Measurements from ENCODE around the gene C11orf58. TPM values are rescaled to one million over a fixed set of nuclear protein-coding genes. Genes with fewer than 3 reads are reported as not detected.

Gene C11orf58
- total RNA-seq, 1 experiment from 2014 or later, result 171 TPM

- Histone ChIP-seq H3K27me3 (replicated peaks; ENCODE audit: insufficient read depth, low read depth, low read length, poor library complexity) (no peaks in the 10 kb centered on the region), H3K4me3 (ENCODE audit: low read depth, low read length, poor library complexity, severe bottlenecking) (no peak overlapping the region), H3K9me3 (ENCODE audit: low read depth, low read length, poor library complexity, severe bottlenecking) (no peaks in the 10 kb centered on the region), H3K36me3 (ENCODE audit: insufficient read depth, low read length, poor library complexity, severe bottlenecking) (peaks cover 33% of the 10 kb centered on the region), H3K4me1 (ENCODE audit: insufficient read depth, low read length, poor library complexity, severe bottlenecking) (no peaks in the 10 kb centered on the region), H3K27ac (ENCODE audit: low read depth, low read length, poor library complexity, severe bottlenecking) (no peak overlapping the region)
- no peak for DNase-seq (ENCODE audit: low spot score)
- intact Hi-C loops (cut with micrococcal nuclease; ENCODE audit: unreplicated experiment), result no loop called here
- BruUV-seq (replicated peaks), result no TSS peak
- CTCF ChIA-PET, result no interaction called here
- POLR2A ChIA-PET (ENCODE audit: low non-redundant PET), result no interaction called here
- TF ChIP-seq EZH2 (IDR thresholded peaks at IDR 0.05; ENCODE audit: borderline replicate concordance, low read depth, low read length, poor library complexity, severe bottlenecking), result no peak
- TF ChIP-seq, protein P1, sequence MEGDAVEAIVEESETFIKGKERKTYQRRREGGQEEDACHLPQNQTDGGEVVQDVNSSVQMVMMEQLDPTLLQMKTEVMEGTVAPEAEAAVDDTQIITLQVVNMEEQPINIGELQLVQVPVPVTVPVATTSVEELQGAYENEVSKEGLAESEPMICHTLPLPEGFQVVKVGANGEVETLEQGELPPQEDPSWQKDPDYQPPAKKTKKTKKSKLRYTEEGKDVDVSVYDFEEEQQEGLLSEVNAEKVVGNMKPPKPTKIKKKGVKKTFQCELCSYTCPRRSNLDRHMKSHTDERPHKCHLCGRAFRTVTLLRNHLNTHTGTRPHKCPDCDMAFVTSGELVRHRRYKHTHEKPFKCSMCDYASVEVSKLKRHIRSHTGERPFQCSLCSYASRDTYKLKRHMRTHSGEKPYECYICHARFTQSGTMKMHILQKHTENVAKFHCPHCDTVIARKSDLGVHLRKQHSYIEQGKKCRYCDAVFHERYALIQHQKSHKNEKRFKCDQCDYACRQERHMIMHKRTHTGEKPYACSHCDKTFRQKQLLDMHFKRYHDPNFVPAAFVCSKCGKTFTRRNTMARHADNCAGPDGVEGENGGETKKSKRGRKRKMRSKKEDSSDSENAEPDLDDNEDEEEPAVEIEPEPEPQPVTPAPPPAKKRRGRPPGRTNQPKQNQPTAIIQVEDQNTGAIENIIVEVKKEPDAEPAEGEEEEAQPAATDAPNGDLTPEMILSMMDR (conservative IDR thresholded peaks at IDR 0.05; ENCODE audit: low read depth, low read length), result no peak
These were observed 20.1 kb downstream of the C11orf58 start for GRCh38 chr11:16758382-16759024.

- CTCF ChIA-PET, result no interaction called here
- H3K36me3 ChIP-seq (ENCODE audit: insufficient read depth, low read length, poor library complexity, severe bottlenecking), result peaks cover 22% of the 10 kb centered on the region
- DNase-seq (ENCODE audit: low spot score), result no peak
- TF ChIP-seq, protein P1 (conservative IDR thresholded peaks at IDR 0.05; ENCODE audit: low read depth, low read length), result no peak
- no peak for TF ChIP-seq EZH2 (IDR thresholded peaks at IDR 0.05; ENCODE audit: borderline replicate concordance, low read depth, low read length, poor library complexity, severe bottlenecking)
- H3K4me1 ChIP-seq (ENCODE audit: insufficient read depth, low read length, poor library complexity, severe bottlenecking), result no peaks in the 10 kb centered on the region
- no TSS peak for BruUV-seq (replicated peaks)
- intact Hi-C loops (cut with micrococcal nuclease; ENCODE audit: unreplicated experiment), result no loop called here
- POLR2A ChIA-PET (ENCODE audit: low non-redundant PET), result no interaction called here
- H3K9me3 ChIP-seq (ENCODE audit: low read depth, low read length, poor library complexity, severe bottlenecking), result no peaks in the 10 kb centered on the region
- H3K4me3 ChIP-seq (ENCODE audit: low read depth, low read length, poor library complexity, severe bottlenecking), result no peak overlapping the region
- no peaks in the 10 kb centered on the region for H3K27me3 ChIP-seq (replicated peaks; ENCODE audit: insufficient read depth, low read depth, low read length, poor library complexity)
- no peak overlapping the region for H3K27ac ChIP-seq (ENCODE audit: low read depth, low read length, poor library complexity, severe bottlenecking)
These were observed 21.5 kb downstream of the C11orf58 start for GRCh38 chr11:16759857-16760508.

DNA sequence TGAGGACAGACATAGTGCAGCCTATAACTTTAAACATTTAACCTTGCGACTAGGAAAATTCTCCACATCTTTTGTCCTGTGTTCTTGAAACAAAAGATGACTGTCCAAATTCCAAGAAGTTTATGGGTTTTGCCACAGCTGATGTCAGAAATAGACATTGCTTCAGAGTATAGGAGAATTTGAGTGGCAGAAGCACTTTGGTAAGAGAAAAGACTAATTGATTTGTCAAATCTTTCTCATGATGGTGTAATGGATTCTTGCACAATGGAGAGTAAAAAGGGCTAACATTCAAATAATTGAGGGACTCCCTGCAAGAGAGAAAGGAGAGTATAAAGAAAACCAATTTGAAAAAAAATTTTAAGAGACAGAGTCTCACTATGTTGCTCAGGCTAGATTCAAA lies 25.3 kb downstream of the C11orf58 start:
- ChIA-PET POLR2A (ENCODE audit: low non-redundant PET) (no interaction called here), CTCF (no interaction called here)
- H3K4me3 ChIP-seq (ENCODE audit: low read depth, low read length, poor library complexity, severe bottlenecking), result no peak overlapping the region
- H3K36me3 ChIP-seq (ENCODE audit: insufficient read depth, low read length, poor library complexity, severe bottlenecking), result no peaks in the 10 kb centered on the region
- TF ChIP-seq, protein P1 (conservative IDR thresholded peaks at IDR 0.05; ENCODE audit: low read depth, low read length), result no peak
- TF ChIP-seq EZH2 (IDR thresholded peaks at IDR 0.05; ENCODE audit: borderline replicate concordance, low read depth, low read length, poor library complexity, severe bottlenecking), result no peak
- no peaks in the 10 kb centered on the region for H3K9me3 ChIP-seq (ENCODE audit: low read depth, low read length, poor library complexity, severe bottlenecking)
- DNase-seq (ENCODE audit: low spot score), result no peak
- intact Hi-C loops (cut with micrococcal nuclease; ENCODE audit: unreplicated experiment), result no loop called here
- H3K27ac ChIP-seq (ENCODE audit: low read depth, low read length, poor library complexity, severe bottlenecking), result no peak overlapping the region
- no peaks in the 10 kb centered on the region for H3K27me3 ChIP-seq (replicated peaks; ENCODE audit: insufficient read depth, low read depth, low read length, poor library complexity)
- H3K4me1 ChIP-seq (ENCODE audit: insufficient read depth, low read length, poor library complexity, severe bottlenecking), result no peaks in the 10 kb centered on the region
- BruUV-seq (replicated peaks), result no TSS peak
